Coronary artery (tissue), 2 donors: Measurements from ENCODE around the gene SIT1.
"Not testable (repeated sequence)": the region's sequence is repeated elsewhere in the genome, so short reads cannot be mapped to it uniquely, and the experiment has no call there.

Source experiments
- DNase-seq: peaks from one replicate; pipeline ENCODE4 v3.0.0-alpha.2; 2017; ENCODE audit warnings: low spot score
- H3K27ac ChIP-seq, 2 donors: fragments of 200-600 bp; sonication (generic); one replicate each; pipeline ENCODE4 v1.5.1; 2016 to 2019
- H3K4me3 ChIP-seq: fragments of 200-600 bp; sonication (generic); 2 replicates; pipeline ENCODE4 v1.5.1; 2016; ENCODE audit warnings: mild to moderate bottlenecking, moderate library complexity
- TF ChIP-seq, protein P1 (sequence below): fragments of 200-600 bp; sonication (generic); IDR thresholded peaks from one replicate; pipeline ENCODE4 v1.5.1; 2019; ENCODE audit warnings: antibody characterized with exemption

Gene SIT1

DNA sequence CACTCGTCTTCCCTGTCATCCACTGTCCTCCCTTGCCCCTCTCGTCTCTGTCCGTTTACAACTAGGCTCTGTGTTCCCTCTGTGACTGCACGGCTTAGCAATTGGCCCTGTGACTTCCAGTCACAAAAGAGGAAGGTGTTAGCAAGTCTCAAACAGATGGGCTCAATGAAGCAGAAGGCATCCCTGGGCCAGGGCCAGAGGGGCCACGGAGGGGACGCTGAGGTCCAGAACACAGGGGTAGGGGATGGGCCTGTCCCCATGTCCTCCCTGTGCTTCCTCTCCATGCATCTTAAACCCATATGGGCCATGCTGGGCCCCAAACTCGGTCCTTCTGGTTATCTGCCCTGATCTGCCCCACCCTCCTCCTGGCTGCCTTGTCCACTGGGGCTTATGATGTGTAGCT, 32.4 kb downstream of the SIT1 start, which contains the start of gene CD72:
CD72 (minus strand) TSS at position 89 of the 403 bp plus-strand sequence. CDS start 110 bp downstream, outside the sequence.
- TF ChIP-seq, protein P1, sequence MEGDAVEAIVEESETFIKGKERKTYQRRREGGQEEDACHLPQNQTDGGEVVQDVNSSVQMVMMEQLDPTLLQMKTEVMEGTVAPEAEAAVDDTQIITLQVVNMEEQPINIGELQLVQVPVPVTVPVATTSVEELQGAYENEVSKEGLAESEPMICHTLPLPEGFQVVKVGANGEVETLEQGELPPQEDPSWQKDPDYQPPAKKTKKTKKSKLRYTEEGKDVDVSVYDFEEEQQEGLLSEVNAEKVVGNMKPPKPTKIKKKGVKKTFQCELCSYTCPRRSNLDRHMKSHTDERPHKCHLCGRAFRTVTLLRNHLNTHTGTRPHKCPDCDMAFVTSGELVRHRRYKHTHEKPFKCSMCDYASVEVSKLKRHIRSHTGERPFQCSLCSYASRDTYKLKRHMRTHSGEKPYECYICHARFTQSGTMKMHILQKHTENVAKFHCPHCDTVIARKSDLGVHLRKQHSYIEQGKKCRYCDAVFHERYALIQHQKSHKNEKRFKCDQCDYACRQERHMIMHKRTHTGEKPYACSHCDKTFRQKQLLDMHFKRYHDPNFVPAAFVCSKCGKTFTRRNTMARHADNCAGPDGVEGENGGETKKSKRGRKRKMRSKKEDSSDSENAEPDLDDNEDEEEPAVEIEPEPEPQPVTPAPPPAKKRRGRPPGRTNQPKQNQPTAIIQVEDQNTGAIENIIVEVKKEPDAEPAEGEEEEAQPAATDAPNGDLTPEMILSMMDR: no peak
- Histone ChIP-seq H3K27ac (peak within 1 kb of the TSS in 1 of 2 donors; percentile 18), H3K4me3 (peak within 1 kb of the TSS; percentile 79)
- DNase-seq: peak; percentile 69

GRCh38 chr9:35617548-35617947, 33.2 kb downstream of the SIT1 start:
- peak; percentile 53 for DNase-seq
- TF ChIP-seq, protein P1: no peak
- H3K4me3 ChIP-seq: peak overlapping the region; percentile 79
- H3K27ac ChIP-seq: no peak overlapping the region

- Histone ChIP-seq H3K27ac (peak overlapping the region in 1 of 2 donors; percentile 26), H3K4me3 (peak overlapping the region; percentile 79)
- DNase-seq: peak; percentile 84
- TF ChIP-seq, protein P1: no peak
These were observed 33.9 kb downstream of the SIT1 start for GRCh38 chr9:35616681-35617459.

- Histone ChIP-seq H3K27ac (no peak overlapping the region), H3K4me3 (peak overlapping the region; percentile 79)
- DNase-seq: peak; percentile 69
- TF ChIP-seq, protein P1: no peak
These were observed 34.6 kb downstream of the SIT1 start for GRCh38 chr9:35615981-35616680.

DNA sequence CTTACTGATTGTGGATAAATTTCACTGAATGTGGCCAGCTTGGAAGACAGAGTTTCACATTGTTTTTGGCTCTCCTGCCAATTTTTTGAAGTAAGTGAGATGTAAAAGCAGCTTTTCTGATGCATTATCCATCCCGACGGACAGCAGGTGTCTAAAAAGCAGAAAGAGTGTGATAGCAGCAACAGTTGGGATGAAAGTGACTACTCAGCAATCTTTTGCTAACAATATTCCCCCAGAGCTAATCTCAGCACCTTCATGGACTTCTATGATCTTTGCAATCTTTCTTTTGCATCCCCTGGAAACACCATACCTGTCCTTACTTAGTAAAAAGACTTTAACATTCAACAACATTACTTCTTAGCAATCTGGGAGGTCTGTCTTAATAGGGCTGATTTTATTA, 37.9 kb downstream of the SIT1 start:
- TF ChIP-seq, protein P1: no peak
- Histone ChIP-seq H3K4me3 (no peak overlapping the region), H3K27ac (no peak overlapping the region)
- peak; percentile 0 for DNase-seq

DNA sequence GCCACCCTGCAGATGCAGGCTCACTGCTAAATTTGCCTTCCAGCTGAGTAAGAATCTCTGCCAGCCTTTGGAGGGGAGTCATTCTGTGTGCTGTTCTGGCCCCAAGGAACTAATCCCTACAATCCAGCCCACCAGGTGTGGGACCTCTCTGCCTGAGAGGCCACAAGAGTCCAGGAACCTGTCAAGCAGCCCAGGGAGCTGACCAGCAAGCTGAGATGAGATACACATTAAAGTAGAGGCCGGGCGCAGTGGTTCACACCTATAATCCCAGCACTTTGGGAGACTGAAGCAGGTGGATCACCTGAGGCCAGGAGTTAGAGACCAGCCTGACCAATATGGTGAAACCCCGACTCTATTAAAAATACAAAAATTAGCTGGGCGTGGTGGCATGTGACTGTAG, 38.7 kb downstream of the SIT1 start:
- DNase-seq: peak; percentile 62
- not testable (repeated sequence) for H3K4me3 ChIP-seq, H3K27ac ChIP-seq

DNA sequence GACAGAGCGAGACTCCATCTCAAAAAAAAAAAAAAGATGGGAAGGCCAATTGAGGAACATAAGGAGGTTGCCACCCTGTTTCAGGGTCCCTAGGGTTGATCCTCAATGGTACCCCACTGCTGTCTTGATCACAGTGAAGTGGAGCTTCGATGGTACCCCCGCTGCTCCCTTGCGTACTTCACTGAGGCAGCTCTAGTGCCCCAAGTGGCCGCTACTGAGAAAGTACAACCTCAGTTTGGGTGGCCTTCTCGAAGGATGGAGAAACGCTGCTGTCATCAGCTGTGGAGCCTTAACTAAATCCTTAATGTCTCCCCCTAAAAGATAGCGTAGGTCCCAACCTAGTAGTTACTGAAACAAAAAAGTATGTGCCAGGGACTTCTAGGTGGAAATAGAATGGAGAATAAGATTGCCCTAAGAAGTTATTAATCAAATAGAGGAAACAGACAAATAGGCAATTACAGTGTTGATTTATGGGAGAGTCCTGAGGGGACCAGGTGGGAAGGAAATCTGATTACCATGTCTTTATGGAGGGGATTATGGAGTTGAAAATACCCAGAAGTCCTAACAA, 39.4 kb downstream of the SIT1 start:
- TF ChIP-seq, protein P1: peak; percentile 37
- no peak overlapping the region for H3K27ac ChIP-seq
- DNase-seq: no peak
- H3K4me3 ChIP-seq: no peak overlapping the region
